Adrenal gland (tissue), 5 donors: ENCODE results near the gene RAD51B.

Source experiments
- POLR2A ChIP-seq, 2 donors: fragments of 450-650 bp; IDR thresholded peaks; one replicate each; pipeline ENCODE4 v1.6.1; 2017; ENCODE audit warnings: antibody characterized with exemption in 2 of 2, mild to moderate bottlenecking in 2 of 2, moderate library complexity in 1 of 2
- TF ChIP-seq, protein P1 (sequence below), 6 experiments: fragments of 450-650 bp in 4 of 6; fragments of 200-600 bp in 2 of 6; sonication (generic) in 1 of 6; IDR thresholded peaks; 1 replicate in 5 of 6; 2 replicates in 1 of 6; pipeline versions ENCODE4 v1.5.1 to v1.8.0; 2016 to 2021; ENCODE audit warnings: antibody characterized with exemption in 6 of 6, mild to moderate bottlenecking in 2 of 6, moderate library complexity in 1 of 6
- donor health status: DM: no; HTN: no; CAD: no.

DNA sequence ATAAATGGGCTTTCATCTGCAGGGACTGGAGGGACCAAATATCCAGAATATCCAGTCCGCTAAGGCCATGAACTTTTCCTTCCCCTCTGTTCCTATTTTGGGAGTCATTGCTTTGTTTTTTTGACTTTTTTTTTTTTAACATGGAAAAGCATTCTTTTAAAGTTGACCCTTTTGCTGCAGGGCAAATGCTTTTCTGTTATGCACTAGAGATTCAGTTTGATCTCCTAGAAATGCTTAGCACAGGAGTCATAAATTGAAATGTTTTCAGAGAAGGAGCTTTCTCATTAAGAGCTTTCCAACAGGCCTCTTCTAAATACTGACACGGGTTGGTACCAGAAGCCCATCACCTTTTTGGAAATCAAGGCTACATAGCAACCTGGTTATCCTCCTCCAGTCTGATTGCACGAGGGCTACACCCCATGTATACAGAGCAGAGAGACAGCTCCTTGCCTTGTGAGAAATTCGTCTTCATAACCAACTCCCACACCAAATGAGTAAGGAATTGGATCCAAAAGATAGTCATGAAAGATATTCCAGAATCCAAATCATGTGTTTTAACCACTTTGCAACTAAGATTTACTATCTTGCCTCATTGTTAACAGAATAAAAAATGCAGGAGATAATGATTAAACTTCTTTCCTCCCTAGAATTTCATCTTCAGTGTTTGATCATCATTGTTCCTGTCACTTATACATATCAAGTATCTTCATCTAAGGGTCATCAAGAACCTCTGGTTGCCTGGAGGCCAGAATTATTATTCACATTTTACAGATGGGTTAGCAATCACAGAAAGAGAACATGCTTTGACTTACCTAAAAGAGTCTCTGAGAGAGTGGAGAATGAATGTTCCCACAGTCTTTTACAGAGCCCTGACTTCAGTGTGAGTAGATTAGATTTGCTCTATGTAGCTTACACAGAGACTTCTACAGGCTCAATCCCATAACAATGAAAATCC, 583.9 kb downstream of the RAD51B start:
- TF ChIP-seq, protein P1, sequence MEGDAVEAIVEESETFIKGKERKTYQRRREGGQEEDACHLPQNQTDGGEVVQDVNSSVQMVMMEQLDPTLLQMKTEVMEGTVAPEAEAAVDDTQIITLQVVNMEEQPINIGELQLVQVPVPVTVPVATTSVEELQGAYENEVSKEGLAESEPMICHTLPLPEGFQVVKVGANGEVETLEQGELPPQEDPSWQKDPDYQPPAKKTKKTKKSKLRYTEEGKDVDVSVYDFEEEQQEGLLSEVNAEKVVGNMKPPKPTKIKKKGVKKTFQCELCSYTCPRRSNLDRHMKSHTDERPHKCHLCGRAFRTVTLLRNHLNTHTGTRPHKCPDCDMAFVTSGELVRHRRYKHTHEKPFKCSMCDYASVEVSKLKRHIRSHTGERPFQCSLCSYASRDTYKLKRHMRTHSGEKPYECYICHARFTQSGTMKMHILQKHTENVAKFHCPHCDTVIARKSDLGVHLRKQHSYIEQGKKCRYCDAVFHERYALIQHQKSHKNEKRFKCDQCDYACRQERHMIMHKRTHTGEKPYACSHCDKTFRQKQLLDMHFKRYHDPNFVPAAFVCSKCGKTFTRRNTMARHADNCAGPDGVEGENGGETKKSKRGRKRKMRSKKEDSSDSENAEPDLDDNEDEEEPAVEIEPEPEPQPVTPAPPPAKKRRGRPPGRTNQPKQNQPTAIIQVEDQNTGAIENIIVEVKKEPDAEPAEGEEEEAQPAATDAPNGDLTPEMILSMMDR (IDR thresholded peaks at IDR 0.05), result no peak
- TF ChIP-seq POLR2A (IDR thresholded peaks at IDR 0.05), result no peak
